NCI-H774 (cell line): ENCODE data around the gene CMTM1.
"Not testable (repeated sequence)": the region's sequence is repeated elsewhere in the genome, so short reads cannot be mapped to it uniquely, and the experiment has no call there.

Source experiments
- DNase-seq: peaks from one replicate; lab custom pipeline; 2025; lab: John Stamatoyannopoulos, UW

The CMTM1 gene

GRCh38 chr16:66562986-66563385 is 3.3 kb upstream of the CMTM1 start:
- DNase-seq: no peak

GRCh38 chr16:66563574-66564334 is 2.5 kb upstream of the CMTM1 start:
- no peak for DNase-seq

- not testable (repeated sequence) for DNase-seq
These were observed 1.0 kb downstream of the CMTM1 start for GRCh38 chr16:66567270-66567669.

GRCh38 chr16:66568355-66568754 is 2.1 kb downstream of the CMTM1 start:
- DNase-seq: no peak

- no peak for DNase-seq
These were observed 2.9 kb downstream of the CMTM1 start for GRCh38 chr16:66569131-66569530.

GRCh38 chr16:66569827-66570405 is 3.7 kb downstream of the CMTM1 start:
- DNase-seq: no peak

GRCh38 chr16:66572356-66572755 is 6.1 kb downstream of the CMTM1 start:
- DNase-seq: no peak

- DNase-seq: no peak
These were observed 7.8 kb downstream of the CMTM1 start for GRCh38 chr16:66574081-66574480.

- no peak for DNase-seq
These were observed 8.3 kb downstream of the CMTM1 start for GRCh38 chr16:66574531-66574930.

GRCh38 chr16:66575060-66575459 is 8.8 kb downstream of the CMTM1 start:
- no peak for DNase-seq

GRCh38 chr16:66576296-66576695 is 10.1 kb downstream of the CMTM1 start:
- no peak for DNase-seq

GRCh38 chr16:66578651-66579531 is 12.7 kb downstream of the CMTM1 start, which contains the start of gene CMTM2:
TSS of gene CMTM2 (plus strand) at chr16:66579463. CDS start at chr16:66579608, 145 bp downstream.
- DNase-seq: no peak

GRCh38 chr16:66580605-66581209 is 14.5 kb downstream of the CMTM1 start:
- DNase-seq: no peak

GRCh38 chr16:66581246-66581952 is 15.2 kb downstream of the CMTM1 start:
- no peak for DNase-seq

GRCh38 chr16:66585481-66586239 is 19.4 kb downstream of the CMTM1 start:
- DNase-seq: no peak

GRCh38 chr16:66587881-66588600 is 21.8 kb downstream of the CMTM1 start:
- no peak for DNase-seq

GRCh38 chr16:66588981-66589713 is 22.9 kb downstream of the CMTM1 start:
- no peak for DNase-seq

GRCh38 chr16:66590322-66590721 is 24.1 kb downstream of the CMTM1 start:
- DNase-seq: no peak

GRCh38 chr16:66591018-66591417 is 24.8 kb downstream of the CMTM1 start:
- no peak for DNase-seq
